DND-41 (cell line): ENCODE measurements around the gene MTERF2.
A peak's percentile ranks its signal among the peaks of the same experiment; 100 is the strongest.

Experiments
- ATAC-seq: fragments of 200-7000 bp; cut with Tn5 transposase; 3 replicates; pipeline ENCODE4 v1.9.1; 2021; ENCODE audit warnings: low read depth; ENCODE audit not compliant: insufficient read depth
- DNase-seq: peaks from one replicate; pipeline ENCODE4 v3.0.0-alpha.2; 2020
- H2AFZ ChIP-seq: 2 replicates; pipeline ENCODE4 v1.6.0; 2012; ENCODE audit warnings: low read depth, low read length
- H3K27ac ChIP-seq: 2 replicates; pipeline ENCODE4 v1.5.1; 2012; ENCODE audit warnings: low read length, inconsistent platforms
- H3K27me3 ChIP-seq: fragments of 200-600 bp; sonication (generic); 2 replicates; pipeline ENCODE4 v1.6.0; 2012; ENCODE audit warnings: low read length, mild to moderate bottlenecking, inconsistent platforms; ENCODE audit not compliant: insufficient read depth, poor library complexity
- H3K36me3 ChIP-seq: 2 replicates; pipeline ENCODE4 v1.5.1; 2012; ENCODE audit warnings: low read length, inconsistent platforms; ENCODE audit not compliant: insufficient read depth
- H3K4me1 ChIP-seq: 2 replicates; pipeline ENCODE4 v1.5.1; 2012; ENCODE audit warnings: mild to moderate bottlenecking, low read length; ENCODE audit not compliant: insufficient read depth
- H3K4me2 ChIP-seq: 2 replicates; pipeline ENCODE4 v1.6.0; 2012; ENCODE audit warnings: mild to moderate bottlenecking, moderate library complexity, low read length, inconsistent platforms; ENCODE audit not compliant: insufficient read depth
- H3K4me3 ChIP-seq, 2 experiments: fragments of 200-600 bp in 1 of 2; shearing (Covaris generic) in 1 of 2; 2 replicates each; pipeline ENCODE4 v1.5.1; 2012 to 2016; ENCODE audit warnings: inconsistent platforms in 2 of 2, low read length in 2 of 2, mild to moderate bottlenecking in 2 of 2, low read depth in 1 of 2, moderate library complexity in 1 of 2
- H3K79me2 ChIP-seq: 2 replicates; pipeline ENCODE4 v1.6.0; 2012; ENCODE audit warnings: low read length, inconsistent platforms; ENCODE audit not compliant: insufficient read depth
- H3K9ac ChIP-seq: 2 replicates; pipeline ENCODE4 v1.6.0; 2012; ENCODE audit warnings: low read depth, mild to moderate bottlenecking, inconsistent platforms, low read length, moderate library complexity
- H3K9me3 ChIP-seq: 2 replicates; pipeline ENCODE4 v1.5.1; 2012; ENCODE audit warnings: low read length, moderate library complexity, mild to moderate bottlenecking, inconsistent platforms; ENCODE audit not compliant: insufficient read depth, severe bottlenecking
- H4K20me1 ChIP-seq: 2 replicates; pipeline ENCODE4 v1.6.0; 2012; ENCODE audit warnings: low read length; ENCODE audit not compliant: insufficient read depth
- CTCF ChIP-seq: IDR thresholded peaks from 2 replicates; pipeline ENCODE4 v1.5.1; 2012; ENCODE audit warnings: borderline replicate concordance, low read length, moderate library complexity, mild to moderate bottlenecking; ENCODE audit not compliant: poor library complexity, severe bottlenecking; ENCODE audit errors: extremely low read depth
- EZH2 ChIP-seq: IDR thresholded peaks from 3 replicates; pipeline ENCODE4 v1.6.1; 2012; ENCODE audit warnings: borderline replicate concordance, low read depth, mild to moderate bottlenecking, moderate library complexity, low read length, inconsistent platforms; ENCODE audit not compliant: severe bottlenecking

Gene MTERF2

GRCh38 chr12:106986135-106986534 is 811 bp downstream of the MTERF2 start:
- no peaks in the 10 kb centered on the region for H3K27me3 ChIP-seq
- peaks cover 9% of the 10 kb centered on the region; the same call in 1 of the 2 replicates for H3K79me2 ChIP-seq
- ATAC-seq (no peak), DNase-seq (no peak)
- peak overlapping the region; percentile 50 for H3K27ac ChIP-seq
- peak overlapping the region; percentile 21 to 60; a peak in 3 of 4 replicates for H3K4me3 ChIP-seq
- peaks cover 18% of the 10 kb centered on the region for H3K4me1 ChIP-seq
- peak overlapping the region; percentile 69 for H2AFZ ChIP-seq
- no peaks in the 10 kb centered on the region for H4K20me1 ChIP-seq
- peaks cover 13% of the 10 kb centered on the region for H3K36me3 ChIP-seq
- H3K4me2 ChIP-seq: peak overlapping the region; percentile 67
- TF ChIP-seq EZH2 (no peak), CTCF (no peak)
- no peaks in the 10 kb centered on the region for H3K9me3 ChIP-seq
- H3K9ac ChIP-seq: peak overlapping the region; percentile 66

GRCh38 chr12:106985479-106985878 is 1.5 kb downstream of the MTERF2 start:
- Histone ChIP-seq H3K4me1 (peaks cover 18% of the 10 kb centered on the region), H3K36me3 (peaks cover 13% of the 10 kb centered on the region), H4K20me1 (no peaks in the 10 kb centered on the region), H3K4me2 (peak overlapping the region; percentile 67), H3K27me3 (no peaks in the 10 kb centered on the region), H2AFZ (no peak overlapping the region), H3K9ac (no peak overlapping the region), H3K79me2 (peaks cover 9% of the 10 kb centered on the region; the same call in 1 of the 2 replicates), H3K9me3 (no peaks in the 10 kb centered on the region), H3K4me3 (peak overlapping the region in 1 of 2 experiments; percentile 60; a peak in 1 of 4 replicates), H3K27ac (no peak overlapping the region)
- TF ChIP-seq CTCF (no peak), EZH2 (no peak)
- ATAC-seq (no peak), DNase-seq (no peak)

GRCh38 chr12:106984588-106985137 is 2.3 kb downstream of the MTERF2 start:
- Histone ChIP-seq H3K4me3 (no peak overlapping the region), H3K27me3 (no peaks in the 10 kb centered on the region), H3K4me2 (no peak overlapping the region), H3K36me3 (peaks cover 13% of the 10 kb centered on the region), H3K79me2 (peaks cover 9% of the 10 kb centered on the region; the same call in 1 of the 2 replicates), H3K9ac (no peak overlapping the region), H3K27ac (no peak overlapping the region), H4K20me1 (no peaks in the 10 kb centered on the region), H2AFZ (no peak overlapping the region), H3K9me3 (no peaks in the 10 kb centered on the region), H3K4me1 (peaks cover 18% of the 10 kb centered on the region)
- no peak for TF ChIP-seq CTCF
- no peak for TF ChIP-seq EZH2
- no peak for DNase-seq
- ATAC-seq: no peak
